ENCODE measurements around the gene CAPN9. TPM values are rescaled to one million over a fixed set of nuclear protein-coding genes. Genes with fewer than 3 reads are reported as not detected.

CAPN9 gene
- total RNA-seq, 1 donor from 2014 or later: not detected

DNA sequence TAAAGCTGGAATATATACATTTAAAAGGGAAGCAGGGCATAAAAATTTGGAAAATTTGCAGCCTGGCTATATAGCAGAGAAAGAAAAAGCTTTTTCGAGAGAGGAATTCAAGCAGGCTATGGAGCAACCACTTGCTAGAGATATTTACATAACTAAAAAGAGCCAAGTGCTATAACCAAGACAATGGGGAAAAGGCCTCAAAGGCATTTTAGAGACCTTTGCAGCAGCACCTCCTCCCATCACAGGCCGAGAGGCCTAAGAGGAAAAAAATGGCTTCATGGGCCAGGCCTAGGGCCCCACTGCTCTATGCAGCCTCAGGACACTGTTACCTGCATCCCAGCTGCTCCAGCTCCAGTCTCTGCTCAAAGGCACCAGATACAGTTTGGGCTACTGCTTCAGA lies 37.0 kb downstream of the CAPN9 start:
- no peaks in the 10 kb centered on the region for H3K9me3 Mint-ChIP-seq
- no peak for DNase-seq
- no peak overlapping the region for H3K27ac Mint-ChIP-seq
- intact Hi-C loops (cut with micrococcal nuclease): no loop called here
- H3K36me3 Mint-ChIP-seq (ENCODE audit: low read depth): no peaks in the 10 kb centered on the region
- peaks cover 7% of the 10 kb centered on the region for H3K27me3 Mint-ChIP-seq
- no peak overlapping the region for H3K4me3 Mint-ChIP-seq
- no peaks in the 10 kb centered on the region for H3K4me1 Mint-ChIP-seq

DNA sequence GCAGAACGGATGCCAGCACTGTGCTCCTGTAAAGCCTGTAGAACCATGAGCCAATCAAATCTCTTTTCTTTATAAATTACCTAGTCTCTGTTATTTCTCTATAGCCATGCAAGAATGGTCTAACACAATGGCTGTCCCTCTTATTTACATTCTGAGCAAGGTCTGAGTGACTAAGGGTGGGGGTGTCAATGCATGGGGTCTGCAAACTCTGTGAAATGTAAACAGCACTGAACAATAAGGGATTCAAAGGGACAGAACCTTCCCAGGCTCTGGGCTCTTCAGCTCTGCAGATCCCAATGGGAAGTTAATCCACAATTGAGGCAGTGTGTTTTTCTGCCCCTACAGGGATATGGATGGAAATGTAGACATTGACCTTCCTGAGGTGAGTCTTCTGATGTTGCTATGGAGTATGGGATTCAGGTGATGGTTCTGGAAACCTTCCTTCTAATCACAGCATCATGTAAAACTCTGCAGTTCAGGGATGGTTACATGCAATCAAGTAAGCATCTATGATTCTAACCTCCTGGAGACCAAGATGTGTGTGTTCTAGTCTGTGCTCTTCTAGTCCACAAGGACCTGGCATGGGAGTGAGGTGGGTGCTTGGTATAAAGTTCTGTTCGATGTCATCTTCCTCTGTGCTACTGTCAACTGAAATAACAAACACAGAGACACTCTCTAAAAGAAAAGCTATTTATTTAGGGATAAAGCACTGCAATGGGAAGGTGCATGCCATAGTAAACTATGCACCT lies 38.6 kb downstream of the CAPN9 start:
- DNase-seq: no peak
- Mint-ChIP-seq H3K4me1 (no peaks in the 10 kb centered on the region), H3K27ac (no peak overlapping the region), H3K36me3 (ENCODE audit: low read depth) (no peaks in the 10 kb centered on the region), H3K27me3 (peaks cover 5% of the 10 kb centered on the region), H3K4me3 (no peak overlapping the region), H3K9me3 (no peaks in the 10 kb centered on the region)
- intact Hi-C loops (cut with micrococcal nuclease): no loop called here

DNA sequence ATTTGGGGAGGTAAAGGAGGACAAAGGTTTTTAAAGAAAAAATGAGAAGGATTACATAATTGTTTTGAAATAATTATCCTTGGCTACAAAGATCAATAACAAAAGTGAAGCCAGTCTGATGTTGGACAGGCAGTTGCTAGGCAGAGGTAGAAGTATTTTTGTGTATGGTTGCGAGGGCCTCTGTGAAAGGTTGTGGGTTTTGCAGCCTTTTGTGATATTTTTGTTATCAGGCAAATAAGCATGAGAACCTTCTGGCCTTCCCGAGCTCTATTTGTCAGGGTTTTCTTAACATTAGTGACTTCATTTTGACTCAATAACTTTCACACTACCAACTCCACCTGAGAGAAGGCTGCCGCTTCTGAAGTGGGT lies 39.2 kb downstream of the CAPN9 start:
- intact Hi-C loops (cut with micrococcal nuclease): no loop called here
- Mint-ChIP-seq H3K27me3 (peaks cover 5% of the 10 kb centered on the region), H3K27ac (no peak overlapping the region), H3K4me1 (no peaks in the 10 kb centered on the region), H3K36me3 (ENCODE audit: low read depth) (no peaks in the 10 kb centered on the region), H3K4me3 (no peak overlapping the region), H3K9me3 (no peaks in the 10 kb centered on the region)
- no peak for DNase-seq

GRCh38 chr1:230787471-230787870 lies 40.3 kb downstream of the CAPN9 start:
- intact Hi-C loops (cut with micrococcal nuclease): no loop called here
- H3K4me1 Mint-ChIP-seq: no peaks in the 10 kb centered on the region
- H3K27me3 Mint-ChIP-seq: peaks cover 5% of the 10 kb centered on the region
- DNase-seq: no peak
- no peaks in the 10 kb centered on the region for H3K36me3 Mint-ChIP-seq (ENCODE audit: low read depth)
- H3K27ac Mint-ChIP-seq: no peak overlapping the region
- H3K9me3 Mint-ChIP-seq: no peaks in the 10 kb centered on the region
- H3K4me3 Mint-ChIP-seq: no peak overlapping the region

- no peak for DNase-seq
- Mint-ChIP-seq H3K9me3 (no peaks in the 10 kb centered on the region), H3K27ac (no peak overlapping the region), H3K27me3 (peaks cover 5% of the 10 kb centered on the region), H3K4me1 (no peaks in the 10 kb centered on the region), H3K36me3 (ENCODE audit: low read depth) (no peaks in the 10 kb centered on the region), H3K4me3 (no peak overlapping the region)
- intact Hi-C loops (cut with micrococcal nuclease): no loop called here
Observed at GRCh38 chr1:230788561-230789275, 41.5 kb downstream of the CAPN9 start.

DNA sequence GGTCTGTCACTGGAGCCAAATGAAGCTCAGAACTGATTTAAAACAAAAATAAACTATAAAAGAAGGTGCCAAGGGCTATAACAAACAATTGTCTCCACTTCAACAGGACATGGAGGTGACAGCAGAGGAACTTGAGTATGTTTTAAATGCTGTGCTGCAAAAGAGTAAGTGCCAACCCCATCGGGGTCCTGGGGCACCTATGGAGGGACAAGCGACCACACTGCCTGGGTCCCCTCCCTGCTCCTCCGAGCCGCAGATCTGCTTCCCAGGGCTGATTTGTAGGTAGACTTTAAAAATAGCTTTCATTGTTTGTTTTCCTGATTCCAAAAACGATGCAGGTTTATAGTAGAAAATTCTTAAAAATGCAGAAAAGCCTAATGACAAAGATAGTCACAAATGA lies 42.8 kb downstream of the CAPN9 start:
- H3K4me3 Mint-ChIP-seq: no peak overlapping the region
- H3K9me3 Mint-ChIP-seq: no peaks in the 10 kb centered on the region
- H3K27me3 Mint-ChIP-seq: peaks cover 5% of the 10 kb centered on the region
- no peaks in the 10 kb centered on the region for H3K4me1 Mint-ChIP-seq
- DNase-seq: no peak
- H3K27ac Mint-ChIP-seq: no peak overlapping the region
- intact Hi-C loops (cut with micrococcal nuclease): no loop called here
- no peaks in the 10 kb centered on the region for H3K36me3 Mint-ChIP-seq (ENCODE audit: low read depth)

GRCh38 chr1:230791986-230792564 lies 44.9 kb downstream of the CAPN9 start:
- H3K36me3 Mint-ChIP-seq (ENCODE audit: low read depth): no peaks in the 10 kb centered on the region
- H3K4me1 Mint-ChIP-seq: no peaks in the 10 kb centered on the region
- intact Hi-C loops (cut with micrococcal nuclease): no loop called here
- H3K27me3 Mint-ChIP-seq: peaks cover 5% of the 10 kb centered on the region
- H3K27ac Mint-ChIP-seq: no peak overlapping the region
- DNase-seq: no peak
- no peak overlapping the region for H3K4me3 Mint-ChIP-seq
- H3K9me3 Mint-ChIP-seq: no peaks in the 10 kb centered on the region

GRCh38 chr1:230792691-230793462 lies 45.7 kb downstream of the CAPN9 start:
- DNase-seq: no peak
- Mint-ChIP-seq H3K9me3 (no peaks in the 10 kb centered on the region), H3K36me3 (ENCODE audit: low read depth) (no peaks in the 10 kb centered on the region), H3K27ac (no peak overlapping the region), H3K27me3 (peaks cover 5% of the 10 kb centered on the region), H3K4me1 (no peaks in the 10 kb centered on the region), H3K4me3 (no peak overlapping the region)
- intact Hi-C loops (cut with micrococcal nuclease): no loop called here

GRCh38 chr1:230793463-230793745 lies 46.2 kb downstream of the CAPN9 start:
- peaks cover 2% of the 10 kb centered on the region for H3K27me3 Mint-ChIP-seq
- no peaks in the 10 kb centered on the region for H3K9me3 Mint-ChIP-seq

DNA sequence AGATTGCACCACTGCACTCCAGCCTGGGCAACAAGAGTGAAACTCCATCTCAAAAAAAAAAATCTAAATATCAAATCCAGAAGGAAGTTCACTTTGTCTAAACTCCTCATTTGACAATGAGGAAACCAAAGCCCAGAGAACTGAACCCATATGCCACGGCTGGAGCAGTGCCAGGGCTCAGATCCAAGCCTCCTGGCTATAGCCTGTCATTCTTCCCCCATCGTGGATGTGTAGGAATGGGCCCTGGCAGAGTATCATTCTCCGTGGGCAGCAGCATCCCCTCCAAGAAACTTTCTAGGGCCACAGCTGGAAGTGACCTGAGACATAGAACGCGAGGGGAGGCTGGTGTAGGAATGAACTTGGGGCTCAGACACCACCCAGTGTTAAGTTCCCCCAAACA lies 47.2 kb downstream of the CAPN9 start:
- Mint-ChIP-seq H3K27me3 (peaks cover 2% of the 10 kb centered on the region), H3K4me3 (no peak overlapping the region), H3K27ac (no peak overlapping the region), H3K36me3 (ENCODE audit: low read depth) (no peaks in the 10 kb centered on the region), H3K9me3 (no peaks in the 10 kb centered on the region), H3K4me1 (no peaks in the 10 kb centered on the region)
- DNase-seq: no peak
- intact Hi-C loops (cut with micrococcal nuclease): no loop called here

More at GRCh38 chr1:230793463-230793745, 46.2 kb downstream of the CAPN9 start:
- DNase-seq: no peak
- Mint-ChIP-seq H3K4me3 (no peak overlapping the region), H3K36me3 (ENCODE audit: low read depth) (no peaks in the 10 kb centered on the region), H3K27ac (no peak overlapping the region), H3K4me1 (no peaks in the 10 kb centered on the region)
- intact Hi-C loops (cut with micrococcal nuclease): no loop called here

DNA sequence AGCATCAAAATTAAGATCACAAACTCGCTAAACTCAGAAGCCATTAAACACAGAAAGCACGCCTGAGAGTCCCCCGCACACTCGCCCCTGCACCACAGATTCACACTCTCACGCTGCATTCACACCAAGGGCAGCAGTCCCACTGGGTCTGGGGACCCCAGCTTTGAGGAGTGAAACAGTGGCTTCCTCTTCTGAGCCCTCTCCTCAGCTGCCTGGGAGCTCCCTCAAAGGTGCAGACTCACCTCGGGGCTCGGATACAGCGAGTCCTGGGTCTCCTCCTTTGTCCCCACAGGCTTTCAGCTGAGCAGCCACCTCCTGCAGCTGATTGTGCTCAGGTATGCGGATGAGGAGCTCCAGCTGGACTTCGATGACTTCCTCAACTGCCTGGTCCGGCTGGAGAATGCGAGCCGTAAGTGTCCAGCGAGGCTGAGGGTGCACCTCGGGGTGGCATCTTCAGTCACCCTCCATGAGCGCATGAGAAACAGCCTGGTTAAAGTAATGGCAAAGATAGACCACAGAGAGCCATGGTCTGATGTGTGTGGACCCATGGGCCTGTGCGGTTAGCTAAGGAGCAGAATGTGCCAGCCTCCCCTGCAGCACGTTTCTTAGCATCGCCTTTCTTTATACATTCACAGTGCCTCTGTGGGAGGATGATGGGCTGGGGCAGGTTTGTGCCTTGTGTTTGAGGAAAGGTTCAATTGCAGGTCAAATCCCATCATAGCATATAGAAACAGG lies 47.9 kb downstream of the CAPN9 start:
- intact Hi-C loops (cut with micrococcal nuclease): no loop called here
- Mint-ChIP-seq H3K4me1 (no peaks in the 10 kb centered on the region), H3K9me3 (no peaks in the 10 kb centered on the region), H3K36me3 (ENCODE audit: low read depth) (no peaks in the 10 kb centered on the region), H3K4me3 (no peak overlapping the region), H3K27me3 (no peaks in the 10 kb centered on the region), H3K27ac (no peak overlapping the region)
- DNase-seq: no peak

GRCh38 chr1:230796626-230797025 lies 49.4 kb downstream of the CAPN9 start:
- H3K4me1 Mint-ChIP-seq: no peaks in the 10 kb centered on the region
- H3K27me3 Mint-ChIP-seq: peaks cover 1% of the 10 kb centered on the region
- intact Hi-C loops (cut with micrococcal nuclease): no loop called here
- no peaks in the 10 kb centered on the region for H3K36me3 Mint-ChIP-seq (ENCODE audit: low read depth)
- H3K4me3 Mint-ChIP-seq: no peak overlapping the region
- H3K27ac Mint-ChIP-seq: no peak overlapping the region
- no peak for DNase-seq
- no peaks in the 10 kb centered on the region for H3K9me3 Mint-ChIP-seq

- Mint-ChIP-seq H3K4me1 (no peaks in the 10 kb centered on the region), H3K4me3 (no peak overlapping the region), H3K9me3 (no peaks in the 10 kb centered on the region), H3K27ac (no peak overlapping the region), H3K36me3 (ENCODE audit: low read depth) (no peaks in the 10 kb centered on the region), H3K27me3 (peaks cover 2% of the 10 kb centered on the region)
- no peak for DNase-seq
- intact Hi-C loops (cut with micrococcal nuclease): no loop called here
Observed at GRCh38 chr1:230797376-230797920, 50.3 kb downstream of the CAPN9 start.
